Measurements from ENCODE around the gene PPM1H. TPM values are rescaled to one million over a fixed set of nuclear protein-coding genes. Genes with fewer than 3 reads are reported as not detected.

PPM1H gene
- total RNA-seq, 1 experiment from 2014 or later: 37.1 TPM

GRCh38 chr12:62716037-62716436, 218.9 kb downstream of the PPM1H start:
- Mint-ChIP-seq H3K4me3 (no peak overlapping the region), H3K36me3 (peaks cover 5% of the 10 kb centered on the region), H3K27me3 (ENCODE audit: low read depth) (no peaks in the 10 kb centered on the region), H3K9me3 (no peaks in the 10 kb centered on the region), H3K4me1 (peaks cover 44% of the 10 kb centered on the region), H3K27ac (no peak overlapping the region)
- DNase-seq (ENCODE audit: low spot score) (no peak), ATAC-seq (no peak)
- TF ChIP-seq STAT6 (CRISPR knock-in tag; conservative IDR thresholded peaks at IDR 0.05; ENCODE audit: low read depth): no peak
- no peak for TF ChIP-seq ELF4 (CRISPR knock-in tag; IDR thresholded peaks at IDR 0.05; ENCODE audit: low read depth)
- TF ChIP-seq ESRRA (CRISPR knock-in tag; IDR thresholded peaks at IDR 0.05; ENCODE audit: borderline replicate concordance): no peak
- TF ChIP-seq, protein P1, sequence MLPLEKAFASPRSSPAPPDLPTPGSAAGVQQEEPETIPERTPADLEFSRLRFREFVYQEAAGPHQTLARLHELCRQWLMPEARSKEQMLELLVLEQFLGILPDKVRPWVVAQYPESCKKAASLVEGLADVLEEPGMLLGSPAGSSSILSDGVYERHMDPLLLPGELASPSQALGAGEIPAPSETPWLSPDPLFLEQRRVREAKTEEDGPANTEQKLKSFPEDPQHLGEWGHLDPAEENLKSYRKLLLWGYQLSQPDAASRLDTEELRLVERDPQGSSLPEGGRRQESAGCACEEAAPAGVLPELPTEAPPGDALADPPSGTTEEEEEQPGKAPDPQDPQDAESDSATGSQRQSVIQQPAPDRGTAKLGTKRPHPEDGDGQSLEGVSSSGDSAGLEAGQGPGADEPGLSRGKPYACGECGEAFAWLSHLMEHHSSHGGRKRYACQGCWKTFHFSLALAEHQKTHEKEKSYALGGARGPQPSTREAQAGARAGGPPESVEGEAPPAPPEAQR (CRISPR knock-in tag; IDR thresholded peaks at IDR 0.05): no peak
- TF ChIP-seq SMAD3 (CRISPR knock-in tag; IDR thresholded peaks at IDR 0.05; ENCODE audit: borderline replicate concordance): no peak
- TF ChIP-seq SMAD4 (CRISPR knock-in tag; IDR thresholded peaks at IDR 0.05): no peak
- TF ChIP-seq ZNF281 (CRISPR knock-in tag; IDR thresholded peaks at IDR 0.05): no peak
- TF ChIP-seq CREM (CRISPR knock-in tag; IDR thresholded peaks at IDR 0.05): no peak
- CTCF ChIA-PET: interaction anchor here (1.5 kb wide), 1 partner anchor 134 kb away, joined by 3 read pairs; no protein-coding TSS in a partner anchor
- POLR2A ChIA-PET: interaction anchor here (1.1 kb wide), 1 partner anchor 13 kb away, joined by 4 read pairs; no protein-coding TSS in a partner anchor

DNA sequence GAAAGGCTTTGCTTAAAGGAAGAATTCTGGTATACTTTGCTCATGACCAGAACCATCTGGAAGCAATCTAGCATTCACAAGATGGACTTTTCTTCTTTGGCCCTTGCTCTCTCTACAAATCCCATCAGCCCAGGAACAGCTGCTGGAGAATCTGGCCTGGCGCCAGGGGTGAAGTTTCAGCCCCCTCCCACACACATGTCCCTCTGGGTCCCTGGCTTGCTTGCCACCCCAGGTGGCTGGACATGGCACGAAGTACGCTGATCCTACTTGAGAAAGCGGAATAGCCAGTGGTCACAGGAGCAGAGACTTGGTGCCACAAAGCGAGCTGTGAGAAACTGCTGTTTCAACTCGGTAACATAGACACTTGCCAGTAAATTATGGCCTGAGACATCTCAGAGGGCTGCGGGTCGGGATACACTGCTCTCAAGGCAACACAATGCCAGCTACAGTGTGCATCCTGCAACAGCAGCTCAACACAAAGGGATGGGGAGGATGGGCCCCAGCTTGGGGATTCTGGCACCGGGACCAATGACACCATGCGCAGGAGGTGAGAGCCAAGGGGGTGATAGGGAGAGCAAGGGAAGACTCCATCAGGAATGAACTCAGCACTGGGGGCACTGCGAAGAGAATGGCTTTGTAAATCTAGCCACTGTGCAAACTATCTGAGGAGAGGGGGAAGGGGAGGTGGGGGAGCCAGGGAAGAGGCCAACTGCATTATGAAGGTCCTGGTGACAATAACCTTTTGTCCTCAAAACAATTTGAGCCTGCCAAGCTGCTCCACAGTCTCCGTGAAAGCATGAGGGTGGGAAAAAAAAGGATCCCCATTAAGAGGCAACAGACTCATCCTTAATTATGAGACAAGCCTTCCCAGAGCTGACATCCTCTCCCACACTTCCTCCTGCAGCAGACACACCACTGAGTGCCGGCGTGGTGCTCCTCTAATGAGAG, 219.9 kb downstream of the PPM1H start:
- DNase-seq (ENCODE audit: low spot score): no peak
- Mint-ChIP-seq H3K9me3 (no peaks in the 10 kb centered on the region), H3K4me3 (no peak overlapping the region), H3K36me3 (peaks cover 5% of the 10 kb centered on the region), H3K4me1 (peaks cover 42% of the 10 kb centered on the region), H3K27me3 (ENCODE audit: low read depth) (no peaks in the 10 kb centered on the region), H3K27ac (no peak overlapping the region; the same call in 1 of the 2 replicates)
- ChIA-PET POLR2A (interaction anchor here (0.7 to 1.1 kb wide), 2 partner anchors 12 to 135 kb away, joined by 4 read pairs; no protein-coding TSS in a partner anchor), CTCF (interaction anchor here (1.1 to 1.5 kb wide), 2 partner anchors 9 to 133 kb away, joined by 3 to 4 read pairs; no protein-coding TSS in a partner anchor)
- ATAC-seq: no peak; the same call in 1 of the 2 replicates
- TF ChIP-seq, protein P2, sequence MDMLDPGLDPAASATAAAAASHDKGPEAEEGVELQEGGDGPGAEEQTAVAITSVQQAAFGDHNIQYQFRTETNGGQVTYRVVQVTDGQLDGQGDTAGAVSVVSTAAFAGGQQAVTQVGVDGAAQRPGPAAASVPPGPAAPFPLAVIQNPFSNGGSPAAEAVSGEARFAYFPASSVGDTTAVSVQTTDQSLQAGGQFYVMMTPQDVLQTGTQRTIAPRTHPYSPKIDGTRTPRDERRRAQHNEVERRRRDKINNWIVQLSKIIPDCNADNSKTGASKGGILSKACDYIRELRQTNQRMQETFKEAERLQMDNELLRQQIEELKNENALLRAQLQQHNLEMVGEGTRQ (CRISPR knock-in tag; IDR thresholded peaks at IDR 0.05): no peak
- TF ChIP-seq TCF7 (CRISPR knock-in tag; IDR thresholded peaks at IDR 0.05; ENCODE audit: low read depth): no peak
- TF ChIP-seq ZNF121 (CRISPR knock-in tag; IDR thresholded peaks at IDR 0.05): no peak
- TF ChIP-seq ZNF317 (CRISPR knock-in tag; IDR thresholded peaks at IDR 0.05; ENCODE audit: borderline replicate concordance, low read depth): no peak
- TF ChIP-seq, protein P3, sequence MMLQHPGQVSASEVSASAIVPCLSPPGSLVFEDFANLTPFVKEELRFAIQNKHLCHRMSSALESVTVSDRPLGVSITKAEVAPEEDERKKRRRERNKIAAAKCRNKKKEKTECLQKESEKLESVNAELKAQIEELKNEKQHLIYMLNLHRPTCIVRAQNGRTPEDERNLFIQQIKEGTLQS (CRISPR knock-in tag; conservative IDR thresholded peaks at IDR 0.05): no peak
- TF ChIP-seq MXD4 (CRISPR knock-in tag; IDR thresholded peaks at IDR 0.05; ENCODE audit: borderline replicate concordance): no peak
- TF ChIP-seq PRDM15 (CRISPR knock-in tag; IDR thresholded peaks at IDR 0.05): no peak

All from WTC11 (cell line).